Measurements from ENCODE around the gene LYST.
A peak's percentile ranks its signal among the peaks of the same experiment; 100 is the strongest.

- TF ChIP-seq CTCF (IDR thresholded peaks at IDR 0.05) (no peak), SMC3 (IDR thresholded peaks at IDR 0.05; ENCODE audit: low read depth, low read length) (no peak), USF2 (IDR thresholded peaks at IDR 0.05; ENCODE audit: borderline replicate concordance, low read depth, low read length) (no peak), EP300 (IDR thresholded peaks at IDR 0.05; ENCODE audit: borderline replicate concordance in 1 of 2, low read depth in 1 of 2, low read length in 1 of 2) (peak in 1 of 2 experiments; percentile 89; a peak in 2 of 4 replicates), CHD2 (IDR thresholded peaks at IDR 0.05; ENCODE audit: low read length, partially characterized antibody) (no peak)
These were observed 42.2 kb upstream of the LYST start for GRCh38 chr1:235908742-235909520.
